AG04449 (cell line): ENCODE data around the gene GSTCD.
"Not testable (repeated sequence)": the region's sequence is repeated elsewhere in the genome, so short reads cannot be mapped to it uniquely, and the experiment has no call there.

Experiments used
- CTCF ChIA-PET: fragments of 350-600 bp; formaldehyde crosslinking; extraction: SDS; loops from one replicate; lab custom pipeline; 2021; ENCODE audit warnings: antibody characterized with exemption; lab: Yijun Ruan, JAX
- POLR2A ChIA-PET: fragments of 400-600, 350-600 bp; formaldehyde crosslinking; extraction: SDS; loops from one replicate; lab custom pipeline; 2020; ENCODE audit warnings: antibody characterized with exemption, inconsistent platforms; lab: Yijun Ruan, JAX
- DNase-seq: peaks from one replicate; pipeline ENCODE4 v3.0.0-alpha.2; 2010; ENCODE audit warnings: low read depth, low spot score
- H3K4me3 ChIP-seq: 2 replicates; pipeline ENCODE4 v1.5.1; 2011; ENCODE audit warnings: low read depth, mild to moderate bottlenecking, control low read depth, low read length
- CTCF ChIP-seq: IDR thresholded peaks from one replicate; pipeline ENCODE4 v1.5.1; 2011; ENCODE audit warnings: mild to moderate bottlenecking, moderate library complexity, low read length, control low read depth, inconsistent platforms; ENCODE audit not compliant: insufficient read depth; ENCODE audit errors: missing control alignments

The GSTCD gene

GRCh38 chr4:105755375-105755774, 46.8 kb downstream of the GSTCD start:
- ChIA-PET POLR2A (interaction anchor here (0.6 kb wide), 1 partner anchor 221 kb away, joined by 3 read pairs; no protein-coding TSS in a partner anchor), CTCF (interaction anchor here (1.0 to 1.2 kb wide), 2 partner anchors 40 kb away, joined by 3 read pairs; no protein-coding TSS in a partner anchor)
- DNase-seq: no peak
- TF ChIP-seq CTCF: no peak
- H3K4me3 ChIP-seq: no peak overlapping the region

DNA sequence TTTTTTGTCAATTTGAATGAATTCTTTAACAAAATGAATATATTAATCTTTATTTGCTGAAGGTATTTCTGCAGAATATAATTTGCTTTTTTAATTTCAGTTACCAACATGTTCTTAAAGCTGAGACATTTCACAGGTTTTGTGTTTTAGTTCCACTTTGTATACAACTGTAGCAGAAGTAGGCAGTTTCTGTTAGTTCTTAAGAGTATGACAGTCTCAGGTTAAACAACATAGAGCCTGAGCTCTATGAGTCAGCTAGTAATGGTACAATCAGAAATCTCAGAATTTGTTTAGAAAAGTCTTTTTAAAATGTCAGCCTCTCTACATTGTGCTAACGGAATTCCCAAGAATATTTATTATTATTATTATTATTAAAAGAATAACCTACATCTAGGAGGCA, 50.4 kb downstream of the GSTCD start:
- ChIA-PET POLR2A (no interaction called here), CTCF (interaction anchor here (1.8 kb wide), 1 partner anchor 11 kb away, joined by 4 read pairs; no protein-coding TSS in a partner anchor)
- no peak for TF ChIP-seq CTCF
- DNase-seq: no peak
- H3K4me3 ChIP-seq: no peak overlapping the region

GRCh38 chr4:105765690-105766407, 57.3 kb downstream of the GSTCD start:
- no peak overlapping the region for H3K4me3 ChIP-seq
- no peak for TF ChIP-seq CTCF
- CTCF ChIA-PET: no interaction called here
- POLR2A ChIA-PET: no interaction called here
- peak; percentile 49 for DNase-seq

DNA sequence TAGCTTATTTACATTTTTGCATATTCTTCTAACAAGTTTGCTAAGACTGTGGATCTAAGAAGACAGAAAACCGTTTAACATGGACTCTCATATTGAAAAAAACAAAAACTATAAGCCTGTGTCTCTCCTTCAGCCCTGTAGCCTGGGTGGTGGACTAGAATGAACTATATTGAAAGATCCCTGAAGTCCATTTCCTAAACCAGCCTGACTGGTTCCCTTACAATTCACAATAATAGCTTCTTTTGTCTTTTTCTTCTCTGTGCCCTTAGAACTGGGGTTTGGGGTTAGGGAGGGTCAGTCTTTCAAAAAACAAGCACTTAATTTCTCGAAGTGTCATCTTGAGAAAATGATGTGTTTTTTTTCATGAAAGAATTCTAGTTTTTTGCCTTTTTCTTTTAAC, 59.0 kb downstream of the GSTCD start:
- POLR2A ChIA-PET: no interaction called here
- no peak for TF ChIP-seq CTCF
- CTCF ChIA-PET: interaction anchor here (0.7 kb wide), 1 partner anchor 52 kb away, joined by 3 read pairs; no protein-coding TSS in a partner anchor
- no peak for DNase-seq
- no peak overlapping the region for H3K4me3 ChIP-seq

GRCh38 chr4:105770524-105770923, 61.9 kb downstream of the GSTCD start:
- POLR2A ChIA-PET, DNase-seq, CTCF ChIA-PET, H3K4me3 ChIP-seq: not testable (repeated sequence)

DNA sequence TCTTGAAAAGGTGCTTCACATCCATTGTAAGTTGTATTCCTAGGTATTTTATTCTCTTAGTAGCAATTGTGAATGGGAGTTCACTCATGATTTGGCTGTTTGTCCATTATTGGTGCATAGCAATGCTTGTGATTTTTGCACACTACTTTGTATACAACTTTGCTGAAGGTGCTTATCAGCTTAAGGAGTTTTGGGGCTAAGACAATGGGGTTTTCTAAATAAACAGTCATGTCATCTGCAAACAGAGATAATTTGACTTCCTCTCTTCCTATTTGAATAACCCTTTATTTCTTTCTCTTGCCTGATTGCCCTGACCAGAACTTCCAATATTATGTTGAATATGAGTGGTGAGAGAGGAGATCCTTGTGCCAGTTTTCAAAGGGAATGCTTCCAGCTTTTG, 63.5 kb downstream of the GSTCD start:
- DNase-seq, CTCF ChIA-PET, H3K4me3 ChIP-seq, POLR2A ChIA-PET: not testable (repeated sequence)

DNA sequence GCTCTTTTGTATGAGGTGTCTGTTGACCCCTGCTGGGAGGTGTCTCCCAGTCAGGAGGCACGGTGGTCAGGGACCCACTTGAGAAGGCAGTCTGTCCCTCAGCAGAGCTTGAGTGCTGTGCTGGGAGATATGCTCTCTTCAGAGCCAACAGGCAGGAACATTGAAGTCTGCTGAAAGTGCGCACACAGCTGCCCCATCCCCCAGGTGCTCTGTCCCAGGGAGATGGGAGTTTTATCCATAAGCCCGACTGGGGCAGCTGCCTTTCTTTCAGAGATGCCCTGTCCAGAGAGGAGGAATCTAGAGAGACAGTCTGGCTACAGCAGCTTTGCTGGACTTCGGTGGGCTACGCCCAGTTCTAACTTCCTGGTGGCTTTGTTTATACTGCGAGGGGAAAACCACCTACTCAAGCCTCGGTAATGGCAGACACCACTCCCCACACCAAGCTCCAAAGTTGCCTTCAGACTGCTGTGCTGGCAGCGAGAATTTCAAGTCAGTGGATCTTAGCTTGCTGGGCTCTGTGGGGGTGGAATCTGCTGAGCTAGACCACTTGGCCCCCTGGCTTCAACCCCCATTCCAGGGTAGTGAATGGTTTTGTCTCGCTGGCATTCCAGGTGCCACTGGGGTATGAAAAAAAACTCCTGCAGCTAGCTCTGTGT, 67.3 kb downstream of the GSTCD start:
- DNase-seq, H3K4me3 ChIP-seq, POLR2A ChIA-PET, CTCF ChIA-PET: not testable (repeated sequence)

DNA sequence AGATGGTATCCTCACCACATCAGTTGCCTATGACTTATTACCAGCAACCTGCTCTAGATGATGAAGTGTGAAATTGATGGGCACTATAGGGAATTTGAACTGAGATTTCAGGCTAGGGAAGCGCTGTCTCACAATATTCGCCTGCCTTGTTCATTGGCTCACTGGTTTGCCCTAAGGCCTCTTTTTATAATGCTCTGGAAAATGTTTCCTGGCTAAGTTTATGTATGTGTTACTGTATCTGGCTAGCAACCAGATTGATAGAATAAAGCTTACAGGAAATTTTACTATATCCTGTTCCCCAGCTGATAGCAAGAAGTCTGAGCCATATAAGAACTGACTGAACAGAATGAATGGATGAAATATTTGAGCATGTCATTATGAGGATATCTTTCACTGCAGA, 71.6 kb downstream of the GSTCD start:
- ChIA-PET POLR2A (no interaction called here), CTCF (no interaction called here)
- no peak for DNase-seq
- no peak overlapping the region for H3K4me3 ChIP-seq
- TF ChIP-seq CTCF: no peak
